AG10803 (cell line): Measurements from ENCODE around the gene PFKFB4.

ENCODE experiments used
- DNase-seq: peaks from one replicate; pipeline ENCODE4 v3.0.0; 2010; ENCODE audit warnings: low read depth
- H3K4me3 ChIP-seq: 2 replicates; pipeline ENCODE4 v1.5.1; 2011; ENCODE audit warnings: mild to moderate bottlenecking, low read length, control low read depth
- CTCF ChIP-seq: conservative IDR thresholded peaks from 2 replicates; pipeline ENCODE4 v1.5.1; 2011; ENCODE audit warnings: mild to moderate bottlenecking, low read length, control low read depth, inconsistent platforms

The PFKFB4 gene

DNA sequence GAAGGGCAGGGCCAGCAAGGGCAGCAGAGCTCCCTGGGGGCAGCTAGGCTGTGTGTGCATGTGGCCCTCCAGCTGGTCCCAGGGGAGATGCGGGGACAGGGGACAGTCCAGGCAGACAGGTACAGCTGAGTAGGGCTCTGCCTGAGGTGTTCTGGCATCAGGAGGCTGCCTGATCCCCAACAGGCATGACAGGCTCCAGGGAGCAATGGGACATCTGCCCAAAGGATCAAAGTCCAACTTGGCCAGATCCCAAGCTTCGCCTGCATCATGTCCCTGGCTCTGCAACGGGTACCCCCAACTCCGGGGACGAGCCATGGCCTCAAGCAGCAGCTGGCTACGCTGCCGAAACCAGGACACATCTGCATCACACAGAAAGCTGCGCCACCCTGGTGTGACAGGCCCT is 88.3 kb downstream of the PFKFB4 start:
- no peak for TF ChIP-seq CTCF
- no peak for DNase-seq
- H3K4me3 ChIP-seq, result no peak overlapping the region
